Activated B cell treated with CpG ODN at 0.5 μM for 24 hours (primary cell): ENCODE data around the gene LYZL2. TPM values are rescaled to one million over a fixed set of nuclear protein-coding genes. Genes with fewer than 3 reads are reported as not detected.

ENCODE experiments used
- ATAC-seq: fragments of 200-7000 bp; cut with Tn5 transposase; one replicate; pipeline ENCODE4 v1.10.0; 2021; ENCODE audit warnings: low read depth, mild to moderate bottlenecking, moderate library complexity
- CTCF ChIA-PET: fragments of 350-600 bp; sonication (Branson Sonifier 250); formaldehyde crosslinking; loops from one replicate; lab custom pipeline; 2021; ENCODE audit warnings: antibody characterized with exemption; lab: Charles Lee
- POLR2A ChIA-PET: fragments of 350-600 bp; sonication (Branson Sonifier 250); formaldehyde crosslinking; loops from one replicate; lab custom pipeline; 2021; ENCODE audit warnings: antibody characterized with exemption; lab: Charles Lee
- DNase-seq: peaks from one replicate; pipeline ENCODE4 v3.0.0; 2022
- H3K27ac Mint-ChIP-seq: one replicate; pipeline ENCODE4 v1.8.0; 2020; ENCODE audit warnings: mixed read lengths
- H3K27me3 Mint-ChIP-seq: one replicate; pipeline ENCODE4 v1.8.0; 2021; ENCODE audit warnings: mixed read lengths
- H3K36me3 Mint-ChIP-seq: one replicate; pipeline ENCODE4 v1.8.0; 2021; ENCODE audit warnings: low read depth, mixed read lengths
- H3K4me1 Mint-ChIP-seq: one replicate; pipeline ENCODE4 v1.8.0; 2021; ENCODE audit warnings: mixed read lengths
- H3K4me3 Mint-ChIP-seq: one replicate; pipeline ENCODE4 v1.8.0; 2020; ENCODE audit warnings: mild to moderate bottlenecking, mixed read lengths
- H3K9me3 Mint-ChIP-seq: one replicate; pipeline ENCODE4 v1.8.0; 2020; ENCODE audit warnings: mixed read lengths
- intact Hi-C: fragments of 100-400 bp; cut with micrococcal nuclease; formaldehyde crosslinking; loops from one replicate; pipeline ENCODE4 v1.15.1; 2024
- total RNA-seq: library from RNA; stranded (reverse); gene quantifications from 2 replicates; pipeline ENCODE4 v1.2.3, GENCODE V29; 2022
- TF ChIP-seq, protein P1 (sequence below): fragments of 200-600 bp; IDR thresholded peaks from one replicate; pipeline ENCODE4 v1.8.0; 2022; ENCODE audit warnings: antibody characterized with exemption, mild to moderate bottlenecking

The LYZL2 gene
- total RNA-seq, 1 donor from 2014 or later: not detected

DNA sequence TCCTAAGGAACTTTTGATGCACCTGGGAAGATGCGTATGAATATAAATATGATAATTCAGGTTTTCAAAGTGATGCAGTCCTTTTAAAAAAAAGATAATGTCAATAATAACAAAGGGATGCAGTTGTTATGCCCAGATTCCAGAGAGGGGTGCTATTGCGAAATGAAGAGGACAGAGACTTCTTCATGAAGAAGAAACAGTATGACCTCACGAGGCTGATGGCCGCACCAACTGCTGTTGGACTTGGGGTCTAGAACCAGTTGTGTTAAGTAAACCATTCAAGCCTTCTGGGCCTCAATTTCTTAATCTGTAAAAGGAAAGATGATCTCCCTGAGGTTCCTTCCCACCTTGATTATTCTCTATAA lies 55.1 kb downstream of the LYZL2 start:
- DNase-seq (no peak), ATAC-seq (no peak)
- Mint-ChIP-seq H3K9me3 (no peaks in the 10 kb centered on the region), H3K27me3 (no peaks in the 10 kb centered on the region), H3K4me3 (no peak overlapping the region), H3K36me3 (no peaks in the 10 kb centered on the region), H3K4me1 (peaks cover 4% of the 10 kb centered on the region), H3K27ac (no peak overlapping the region)
- intact Hi-C loops: no loop called here
- ChIA-PET POLR2A (no interaction called here), CTCF (no interaction called here)
- TF ChIP-seq, protein P1, sequence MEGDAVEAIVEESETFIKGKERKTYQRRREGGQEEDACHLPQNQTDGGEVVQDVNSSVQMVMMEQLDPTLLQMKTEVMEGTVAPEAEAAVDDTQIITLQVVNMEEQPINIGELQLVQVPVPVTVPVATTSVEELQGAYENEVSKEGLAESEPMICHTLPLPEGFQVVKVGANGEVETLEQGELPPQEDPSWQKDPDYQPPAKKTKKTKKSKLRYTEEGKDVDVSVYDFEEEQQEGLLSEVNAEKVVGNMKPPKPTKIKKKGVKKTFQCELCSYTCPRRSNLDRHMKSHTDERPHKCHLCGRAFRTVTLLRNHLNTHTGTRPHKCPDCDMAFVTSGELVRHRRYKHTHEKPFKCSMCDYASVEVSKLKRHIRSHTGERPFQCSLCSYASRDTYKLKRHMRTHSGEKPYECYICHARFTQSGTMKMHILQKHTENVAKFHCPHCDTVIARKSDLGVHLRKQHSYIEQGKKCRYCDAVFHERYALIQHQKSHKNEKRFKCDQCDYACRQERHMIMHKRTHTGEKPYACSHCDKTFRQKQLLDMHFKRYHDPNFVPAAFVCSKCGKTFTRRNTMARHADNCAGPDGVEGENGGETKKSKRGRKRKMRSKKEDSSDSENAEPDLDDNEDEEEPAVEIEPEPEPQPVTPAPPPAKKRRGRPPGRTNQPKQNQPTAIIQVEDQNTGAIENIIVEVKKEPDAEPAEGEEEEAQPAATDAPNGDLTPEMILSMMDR: no peak

DNA sequence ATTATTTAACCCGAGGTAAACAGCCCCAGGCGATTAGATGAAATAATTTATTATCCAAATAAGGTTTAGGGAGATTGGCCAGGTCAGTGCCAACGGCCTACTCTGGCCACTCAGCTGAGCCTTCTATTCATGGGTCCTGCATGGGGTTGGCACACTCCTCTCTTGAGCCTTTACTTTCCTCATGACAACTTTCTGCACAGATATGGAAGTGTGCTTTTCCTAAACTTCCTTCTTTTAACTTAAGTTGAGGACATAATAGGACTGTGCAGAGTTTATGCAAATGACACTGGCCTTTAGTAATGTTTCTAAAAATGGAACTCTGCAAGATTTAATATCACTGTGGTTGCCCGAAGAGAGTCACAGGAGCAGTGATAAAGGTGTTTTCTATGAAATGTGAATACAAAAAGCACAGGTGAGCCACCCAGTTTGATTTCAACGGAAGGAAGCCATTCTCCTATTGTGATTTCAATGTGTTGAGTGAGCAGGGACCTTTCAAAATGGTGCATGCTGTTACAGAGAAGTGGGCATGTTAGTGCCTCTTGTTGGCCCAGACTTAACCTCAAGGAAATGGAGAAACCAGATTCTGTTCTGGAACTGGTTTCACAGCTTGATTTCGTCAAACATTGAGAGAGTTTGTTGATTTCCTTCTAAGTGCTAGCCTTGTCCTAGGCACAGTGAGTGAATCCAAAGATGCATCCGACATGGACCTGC lies 55.7 kb downstream of the LYZL2 start:
- no peak for ATAC-seq
- ChIA-PET POLR2A (no interaction called here), CTCF (no interaction called here)
- Mint-ChIP-seq H3K27me3 (no peaks in the 10 kb centered on the region), H3K27ac (no peak overlapping the region), H3K36me3 (no peaks in the 10 kb centered on the region), H3K4me3 (no peak overlapping the region), H3K4me1 (peaks cover 4% of the 10 kb centered on the region), H3K9me3 (no peaks in the 10 kb centered on the region)
- TF ChIP-seq, protein P1: no peak
- intact Hi-C loops: no loop called here
- no peak for DNase-seq

- Mint-ChIP-seq H3K36me3 (no peaks in the 10 kb centered on the region), H3K4me1 (no peaks in the 10 kb centered on the region), H3K27me3 (peaks cover 8% of the 10 kb centered on the region), H3K4me3 (no peak overlapping the region), H3K27ac (no peak overlapping the region), H3K9me3 (no peaks in the 10 kb centered on the region)
- DNase-seq: no peak
- intact Hi-C loops: no loop called here
- TF ChIP-seq, protein P1: no peak
- CTCF ChIA-PET: interaction anchor here (1.2 kb wide), 1 partner anchor 26 kb away, joined by 5 read pairs; no protein-coding TSS in a partner anchor
- no peak for ATAC-seq
- POLR2A ChIA-PET: no interaction called here
These were observed 64.1 kb downstream of the LYZL2 start for GRCh38 chr10:30565449-30565848.

GRCh38 chr10:30562787-30563186 lies 66.8 kb downstream of the LYZL2 start:
- no peaks in the 10 kb centered on the region for H3K4me1 Mint-ChIP-seq
- H3K4me3 Mint-ChIP-seq: no peak overlapping the region
- H3K36me3 Mint-ChIP-seq: no peaks in the 10 kb centered on the region
- no peak overlapping the region for H3K27ac Mint-ChIP-seq
- intact Hi-C loops: no loop called here
- ChIA-PET POLR2A (no interaction called here), CTCF (interaction anchor here (1.4 kb wide), 1 partner anchor 28 kb away, joined by 4 read pairs; no protein-coding TSS in a partner anchor)
- peaks cover 8% of the 10 kb centered on the region for H3K27me3 Mint-ChIP-seq
- DNase-seq (no peak), ATAC-seq (no peak)
- no peaks in the 10 kb centered on the region for H3K9me3 Mint-ChIP-seq
- TF ChIP-seq, protein P1: no peak

Other genes starting within 250 kb of the LYZL2 start
- 141 and 160 TPM in 2 replicates for gene MAP3K8, start 195.6 kb downstream of the LYZL2 start, total RNA-seq